ENCODE data around the gene ZNF770. TPM values are rescaled to one million over a fixed set of nuclear protein-coding genes. Genes with fewer than 3 reads are reported as not detected.

ZNF770 gene
- total and polyA plus RNA-seq, 10 of the 15 experiments (the other 5 are each of a cell fraction or from before 2014, with no cell fraction given), result 1.8 to 118 (median 26.0) TPM

GRCh38 chr15:34988027-34988902 is at the start of gene ZNF770 (continued):
- TF ChIP-seq USF1 (IDR thresholded peaks at IDR 0.05; ENCODE audit: borderline replicate concordance, extremely low read length, insufficient read depth, low read depth, low read length) (peak; percentile 35), CTCF (IDR thresholded peaks at IDR 0.05 in 2 of 3, conservative IDR thresholded peaks at IDR 0.05 in 1 of 3; ENCODE audit: control insufficient read depth in 2 of 3, extremely low read depth in 1 of 3, insufficient read depth in 1 of 3, low read depth in 3 of 3, low read length in 3 of 3) (no peak), GATAD2B (conservative IDR thresholded peaks at IDR 0.05; ENCODE audit: low read depth) (peak; percentile 82), GABPA (IDR thresholded peaks at IDR 0.05; ENCODE audit: low read depth) (peak; percentile 81), POLR2AphosphoS2 (IDR thresholded peaks at IDR 0.05; ENCODE audit: low read depth, low read length) (peak; percentile 91), TBL1XR1 (IDR thresholded peaks at IDR 0.05; ENCODE audit: low read depth, low read length) (peak; percentile 39; the same call in 1 of the 2 replicates), RB1 (IDR thresholded peaks at IDR 0.05; ENCODE audit: borderline replicate concordance) (peak; percentile 97; the same call in 1 of the 2 replicates), ZBED1 (IDR thresholded peaks at IDR 0.05; ENCODE audit: borderline replicate concordance) (no peak), CHD2 (IDR thresholded peaks at IDR 0.05; ENCODE audit: borderline replicate concordance, low read depth, low read length) (peak; percentile 37; the same call in 1 of the 2 replicates), ASH2L (IDR thresholded peaks at IDR 0.05; ENCODE audit: borderline replicate concordance, low read depth) (no peak), RFX5 (IDR thresholded peaks at IDR 0.05; ENCODE audit: low read depth, low read length) (no peak), ZNF217 (IDR thresholded peaks at IDR 0.05) (peak; percentile 63; the same call in 1 of the 2 replicates), BCL3 (IDR thresholded peaks at IDR 0.05; ENCODE audit: borderline replicate concordance, insufficient read depth, low read depth, low read length, poor library complexity, severe bottlenecking) (peak; percentile 62), MEF2A (IDR thresholded peaks at IDR 0.05; ENCODE audit: insufficient read depth, low read depth, low read length) (0 out of 2 replicates have a peak, but pooled peaks have one; percentile 37), NR2F1 (conservative IDR thresholded peaks at IDR 0.05) (peak; percentile 80), MYB (IDR thresholded peaks at IDR 0.05; ENCODE audit: borderline replicate concordance, low read depth, low read length) (no peak), MAX (IDR thresholded peaks at IDR 0.05; ENCODE audit: low read depth, low read length) (peak; percentile 44; the same call in 1 of the 2 replicates), KDM1A (IDR thresholded peaks at IDR 0.05; ENCODE audit: borderline replicate concordance) (no peak), SUPT20H (IDR thresholded peaks at IDR 0.05; ENCODE audit: borderline replicate concordance, control insufficient read depth, low read depth, low read length) (no peak), RCOR1 (conservative IDR thresholded peaks at IDR 0.05; ENCODE audit: low read depth, low read length) (no peak), ESRRA (IDR thresholded peaks at IDR 0.05; ENCODE audit: low read length) (no peak)

Data from GM12878 (cell line).